ENCODE measurements around the gene UGT1A5.

The UGT1A5 gene

GRCh38 chr2:233680361-233681045, 32.2 kb upstream of the UGT1A5 start:
- no peaks in the 10 kb centered on the region for H3K9me3 ChIP-seq (ENCODE audit: control insufficient read depth, low read length)
- no peak overlapping the region for H3K27ac ChIP-seq (ENCODE audit: insufficient read depth, low read depth, low read length, poor library complexity, severe bottlenecking)
- no peaks in the 10 kb centered on the region for H3K36me3 ChIP-seq (ENCODE audit: control insufficient read depth, insufficient read depth, low read length)
- H3K4me1 ChIP-seq (ENCODE audit: control insufficient read depth, insufficient read depth, low read length) = no peaks in the 10 kb centered on the region
- 83 to 89% methylated on average over 4 of the region's 4 CpGs for WGBS, 2 experiments
- H3K27me3 ChIP-seq (ENCODE audit: control insufficient read depth, insufficient read depth, low read length, poor library complexity, severe bottlenecking) = no peaks in the 10 kb centered on the region
- no peak overlapping the region for H3K4me3 ChIP-seq (ENCODE audit: insufficient read depth, low read depth, low read length)

- H3K36me3 ChIP-seq (ENCODE audit: control insufficient read depth, insufficient read depth, low read length) = no peaks in the 10 kb centered on the region
- no peak within 1 kb of the TSS for H3K27ac ChIP-seq (ENCODE audit: insufficient read depth, low read depth, low read length, poor library complexity, severe bottlenecking)
- no peaks in the 10 kb centered on the region for H3K9me3 ChIP-seq (ENCODE audit: control insufficient read depth, low read length)
- H3K4me1 ChIP-seq (ENCODE audit: control insufficient read depth, insufficient read depth, low read length) = no peaks in the 10 kb centered on the region
- 83 to 89% methylated on average over 5 of the region's 5 CpGs for WGBS, 2 experiments
- no peak within 1 kb of the TSS for H3K4me3 ChIP-seq (ENCODE audit: insufficient read depth, low read depth, low read length)
- no peaks in the 10 kb centered on the region for H3K27me3 ChIP-seq (ENCODE audit: control insufficient read depth, insufficient read depth, low read length, poor library complexity, severe bottlenecking)
Observed at GRCh38 chr2:233681521-233682099, 31.1 kb upstream of the UGT1A5 start, which contains the start of gene UGT1A7. UGT1A7 (plus strand) TSS chr2:233681901; CDS start chr2:233681938, 37 bp downstream.

DNA sequence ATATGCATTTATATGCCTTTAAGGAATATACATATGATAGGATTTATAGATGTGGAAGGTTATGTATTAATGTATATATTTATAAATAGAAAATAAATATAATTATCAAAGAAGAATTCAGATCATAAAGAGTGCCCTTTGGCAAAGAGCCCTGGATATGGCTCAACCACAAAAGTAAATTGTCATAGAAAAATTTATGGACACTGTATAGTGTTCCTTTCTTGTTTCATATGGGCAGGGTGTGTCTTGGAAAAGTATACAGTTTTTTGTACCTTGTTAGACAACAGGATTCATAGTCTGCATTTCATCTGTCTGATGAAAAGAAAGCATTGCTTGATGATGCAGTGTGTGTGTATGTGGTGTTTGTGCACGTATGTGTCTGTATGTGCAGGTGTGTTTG, 28.1 kb upstream of the UGT1A5 start:
- Histone ChIP-seq H3K9me3 (ENCODE audit: control insufficient read depth, low read length) (no peaks in the 10 kb centered on the region), H3K4me3 (ENCODE audit: insufficient read depth, low read depth, low read length) (no peak overlapping the region), H3K36me3 (ENCODE audit: control insufficient read depth, insufficient read depth, low read length) (no peaks in the 10 kb centered on the region), H3K27ac (ENCODE audit: insufficient read depth, low read depth, low read length, poor library complexity, severe bottlenecking) (no peak overlapping the region), H3K27me3 (ENCODE audit: control insufficient read depth, insufficient read depth, low read length, poor library complexity, severe bottlenecking) (no peaks in the 10 kb centered on the region), H3K4me1 (ENCODE audit: control insufficient read depth, insufficient read depth, low read length) (no peaks in the 10 kb centered on the region)
- 67 to 91% methylated on average over 1 of the region's 1 CpG for WGBS, 2 experiments

- H3K27me3 ChIP-seq (ENCODE audit: control insufficient read depth, insufficient read depth, low read length, poor library complexity, severe bottlenecking) = no peaks in the 10 kb centered on the region
- no peak overlapping the region for H3K4me3 ChIP-seq (ENCODE audit: insufficient read depth, low read depth, low read length)
- no peak overlapping the region for H3K27ac ChIP-seq (ENCODE audit: insufficient read depth, low read depth, low read length, poor library complexity, severe bottlenecking)
- H3K9me3 ChIP-seq (ENCODE audit: control insufficient read depth, low read length) = no peaks in the 10 kb centered on the region
- 86 to 92% methylated on average over 5 of the region's 5 CpGs for WGBS, 2 experiments
- no peaks in the 10 kb centered on the region for H3K36me3 ChIP-seq (ENCODE audit: control insufficient read depth, insufficient read depth, low read length)
- no peaks in the 10 kb centered on the region for H3K4me1 ChIP-seq (ENCODE audit: control insufficient read depth, insufficient read depth, low read length)
Observed at GRCh38 chr2:233686928-233687327, 25.8 kb upstream of the UGT1A5 start.

- Histone ChIP-seq H3K9me3 (ENCODE audit: control insufficient read depth, low read length) (no peaks in the 10 kb centered on the region), H3K27me3 (ENCODE audit: control insufficient read depth, insufficient read depth, low read length, poor library complexity, severe bottlenecking) (no peaks in the 10 kb centered on the region), H3K36me3 (ENCODE audit: control insufficient read depth, insufficient read depth, low read length) (no peaks in the 10 kb centered on the region), H3K4me3 (ENCODE audit: insufficient read depth, low read depth, low read length) (no peak overlapping the region), H3K27ac (ENCODE audit: insufficient read depth, low read depth, low read length, poor library complexity, severe bottlenecking) (no peak overlapping the region), H3K4me1 (ENCODE audit: control insufficient read depth, insufficient read depth, low read length) (no peaks in the 10 kb centered on the region)
- 94% methylated on average over 5 of the region's 5 CpGs for whole genome bisulfite sequencing, 2 experiments
Observed at GRCh38 chr2:233688341-233688740, 24.4 kb upstream of the UGT1A5 start.

- Histone ChIP-seq H3K36me3 (ENCODE audit: control insufficient read depth, insufficient read depth, low read length) (no peaks in the 10 kb centered on the region), H3K27ac (ENCODE audit: insufficient read depth, low read depth, low read length, poor library complexity, severe bottlenecking) (no peak overlapping the region), H3K4me3 (ENCODE audit: insufficient read depth, low read depth, low read length) (no peak overlapping the region), H3K9me3 (ENCODE audit: control insufficient read depth, low read length) (no peaks in the 10 kb centered on the region), H3K4me1 (ENCODE audit: control insufficient read depth, insufficient read depth, low read length) (no peaks in the 10 kb centered on the region), H3K27me3 (ENCODE audit: control insufficient read depth, insufficient read depth, low read length, poor library complexity, severe bottlenecking) (no peaks in the 10 kb centered on the region)
Observed at GRCh38 chr2:233689031-233689430, 23.7 kb upstream of the UGT1A5 start.

DNA sequence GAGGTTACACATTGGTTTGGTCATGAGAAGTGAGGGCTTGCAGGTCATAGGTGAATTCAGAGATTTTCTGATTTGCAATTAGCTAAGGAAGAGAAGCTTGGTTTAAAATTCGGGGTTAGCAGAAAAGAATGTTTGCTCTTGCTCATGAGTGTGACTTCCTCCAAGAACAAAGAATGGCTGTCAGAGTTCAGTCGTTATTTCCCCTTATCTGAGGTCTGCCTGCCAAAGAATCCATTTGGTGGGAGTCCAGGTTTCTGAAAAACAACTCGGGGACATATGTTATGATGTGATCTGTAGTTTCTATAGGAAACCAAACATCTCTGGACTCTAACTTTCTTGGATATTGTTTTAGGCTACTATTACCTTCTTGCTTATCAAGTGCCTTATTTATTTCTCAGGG, 23.2 kb upstream of the UGT1A5 start:
- Histone ChIP-seq H3K27me3 (ENCODE audit: control insufficient read depth, insufficient read depth, low read length, poor library complexity, severe bottlenecking) (no peaks in the 10 kb centered on the region), H3K4me1 (ENCODE audit: control insufficient read depth, insufficient read depth, low read length) (no peaks in the 10 kb centered on the region), H3K4me3 (ENCODE audit: insufficient read depth, low read depth, low read length) (no peak overlapping the region), H3K27ac (ENCODE audit: insufficient read depth, low read depth, low read length, poor library complexity, severe bottlenecking) (no peak overlapping the region), H3K9me3 (ENCODE audit: control insufficient read depth, low read length) (no peaks in the 10 kb centered on the region), H3K36me3 (ENCODE audit: control insufficient read depth, insufficient read depth, low read length) (no peaks in the 10 kb centered on the region)
- 88% methylated on average over 3 of the region's 3 CpGs for WGBS, 2 experiments

DNA sequence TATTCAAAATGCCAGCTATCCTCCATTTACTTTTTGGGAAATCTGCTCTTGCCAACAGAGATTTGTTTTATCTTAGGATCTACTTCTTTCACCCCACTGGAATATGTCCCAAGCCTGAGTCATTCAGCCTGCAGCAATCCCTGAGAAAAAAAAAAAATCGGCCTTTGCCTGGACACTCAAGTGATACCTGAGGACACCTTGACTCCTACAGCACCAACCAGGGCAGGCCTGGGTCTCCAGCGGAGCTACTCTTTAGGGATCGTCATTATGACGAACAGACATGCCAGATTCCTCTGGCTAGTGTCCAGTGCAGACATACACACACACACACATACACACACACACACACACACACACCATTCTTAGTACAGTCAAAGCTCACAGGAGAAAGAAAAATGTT, 22.3 kb upstream of the UGT1A5 start:
- Histone ChIP-seq H3K36me3 (ENCODE audit: control insufficient read depth, insufficient read depth, low read length) (no peaks in the 10 kb centered on the region), H3K27me3 (ENCODE audit: control insufficient read depth, insufficient read depth, low read length, poor library complexity, severe bottlenecking) (no peaks in the 10 kb centered on the region), H3K9me3 (ENCODE audit: control insufficient read depth, low read length) (no peaks in the 10 kb centered on the region), H3K4me3 (ENCODE audit: insufficient read depth, low read depth, low read length) (no peak overlapping the region), H3K4me1 (ENCODE audit: control insufficient read depth, insufficient read depth, low read length) (no peaks in the 10 kb centered on the region), H3K27ac (ENCODE audit: insufficient read depth, low read depth, low read length, poor library complexity, severe bottlenecking) (no peak overlapping the region)
- WGBS, 2 experiments = 91 to 95% methylated on average over 4 of the region's 4 CpGs

DNA sequence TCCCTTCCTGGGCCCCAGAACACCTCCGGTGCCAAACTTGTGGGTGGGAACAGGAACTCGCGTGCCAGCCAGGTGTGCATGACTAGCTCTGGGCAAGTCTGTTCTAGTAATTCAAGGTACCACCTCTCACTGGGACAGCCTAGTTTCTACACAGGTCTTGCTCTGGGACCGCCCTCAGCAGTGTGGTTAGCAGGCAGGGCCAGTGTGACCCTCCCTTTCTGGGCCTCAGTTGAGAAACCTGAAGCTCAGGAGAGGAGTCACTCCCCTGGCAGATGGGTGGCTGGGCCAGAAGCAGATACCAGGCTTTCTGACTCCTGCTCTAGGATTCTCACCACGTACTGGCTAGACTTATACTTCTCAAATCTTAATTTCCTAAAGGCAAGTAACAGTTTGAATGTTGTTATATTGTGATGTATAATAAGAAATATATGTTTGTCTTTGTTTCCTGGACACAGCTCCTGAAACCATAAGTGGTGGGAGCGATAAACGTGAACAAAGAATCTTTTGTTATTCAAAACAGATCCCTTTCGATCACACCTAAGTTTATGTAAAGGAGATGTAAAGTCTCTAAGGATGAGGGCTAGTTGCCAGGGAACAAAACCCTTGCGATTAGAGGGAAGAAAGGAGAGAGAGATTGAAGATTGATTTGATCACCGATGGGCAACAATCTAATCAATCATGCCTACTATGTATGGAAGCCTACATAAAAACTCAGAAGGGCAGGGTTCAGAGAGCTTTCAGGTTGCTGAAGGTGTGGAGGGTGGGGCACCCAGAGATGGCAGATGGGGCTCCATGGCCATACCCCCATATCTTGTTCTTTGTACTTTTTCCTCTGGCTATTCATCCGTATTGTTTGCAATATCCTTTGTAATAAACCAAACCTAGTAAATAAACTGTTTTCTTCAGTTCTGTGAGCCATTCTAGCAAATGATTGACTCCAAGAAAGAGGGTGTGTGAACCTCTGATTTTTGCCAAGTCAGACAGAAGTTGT, 21.0 kb upstream of the UGT1A5 start:
- H3K9me3 ChIP-seq (ENCODE audit: control insufficient read depth, low read length) = no peaks in the 10 kb centered on the region
- H3K27ac ChIP-seq (ENCODE audit: insufficient read depth, low read depth, low read length, poor library complexity, severe bottlenecking) = no peak overlapping the region
- H3K4me3 ChIP-seq (ENCODE audit: insufficient read depth, low read depth, low read length) = no peak overlapping the region
- WGBS, 2 experiments = 86 to 87% methylated on average over 10 of the region's 11 CpGs
- H3K27me3 ChIP-seq (ENCODE audit: control insufficient read depth, insufficient read depth, low read length, poor library complexity, severe bottlenecking) = no peaks in the 10 kb centered on the region
- H3K36me3 ChIP-seq (ENCODE audit: control insufficient read depth, insufficient read depth, low read length) = no peaks in the 10 kb centered on the region
- no peaks in the 10 kb centered on the region for H3K4me1 ChIP-seq (ENCODE audit: control insufficient read depth, insufficient read depth, low read length)

- Histone ChIP-seq H3K4me1 (ENCODE audit: control insufficient read depth, insufficient read depth, low read length) (no peaks in the 10 kb centered on the region), H3K27me3 (ENCODE audit: control insufficient read depth, insufficient read depth, low read length, poor library complexity, severe bottlenecking) (no peaks in the 10 kb centered on the region), H3K36me3 (ENCODE audit: control insufficient read depth, insufficient read depth, low read length) (no peaks in the 10 kb centered on the region), H3K27ac (ENCODE audit: insufficient read depth, low read depth, low read length, poor library complexity, severe bottlenecking) (no peak within 1 kb of the TSS), H3K9me3 (ENCODE audit: control insufficient read depth, low read length) (no peaks in the 10 kb centered on the region), H3K4me3 (ENCODE audit: insufficient read depth, low read depth, low read length) (no peak within 1 kb of the TSS)
- WGBS, 2 experiments = 97% methylated on average over 4 of the region's 4 CpGs
Observed at GRCh38 chr2:233692648-233693047, 20.1 kb upstream of the UGT1A5 start, which contains the start of gene UGT1A6. UGT1A6 (plus strand) TSS chr2:233692890; CDS start chr2:233693005, 115 bp downstream.
